Loucy (cell line): ENCODE measurements around the gene MRPS6.

Experiments
- H2AFZ ChIP-seq: fragments of 200-600 bp; sonication (generic); 2 replicates; pipeline ENCODE4 v1.6.0; 2016; ENCODE audit warnings: antibody characterized with exemption, mild to moderate bottlenecking, low read length, moderate library complexity
- H3F3A ChIP-seq: fragments of 200-600 bp; 2 replicates; pipeline ENCODE4 v1.6.0; 2016; ENCODE audit warnings: antibody characterized with exemption, low read depth, mild to moderate bottlenecking
- H3K27me3 ChIP-seq: fragments of 200-600 bp; sonication (generic); 2 replicates; pipeline ENCODE4 v1.6.1; 2014; ENCODE audit warnings: low read length, mild to moderate bottlenecking; ENCODE audit not compliant: insufficient read depth, poor library complexity, severe bottlenecking
- H3K36me3 ChIP-seq: fragments of 200-600 bp; sonication (generic); 2 replicates; pipeline ENCODE4 v1.6.1; 2016; ENCODE audit warnings: low read length; ENCODE audit not compliant: insufficient read depth
- H3K4me1 ChIP-seq: fragments of 200-600 bp; sonication (generic); 2 replicates; pipeline ENCODE4 v1.5.1; 2014; ENCODE audit warnings: low read length, mild to moderate bottlenecking; ENCODE audit not compliant: insufficient read depth, poor library complexity, severe bottlenecking
- H3K4me2 ChIP-seq: fragments of 200-600 bp; sonication (generic); 2 replicates; pipeline ENCODE4 v1.6.0; 2014; ENCODE audit warnings: antibody characterized with exemption, low read length, low read depth, mild to moderate bottlenecking; ENCODE audit not compliant: poor library complexity, severe bottlenecking
- H3K4me3 ChIP-seq: fragments of 200-600 bp; sonication (generic); 2 replicates; pipeline ENCODE4 v1.5.1; 2014; ENCODE audit warnings: low read length, mild to moderate bottlenecking, mixed read lengths; ENCODE audit not compliant: poor library complexity, severe bottlenecking
- H3K79me2 ChIP-seq: fragments of 200-600 bp; sonication (generic); 2 replicates; pipeline ENCODE4 v1.6.1; 2014; ENCODE audit warnings: low read length; ENCODE audit not compliant: insufficient read depth
- H3K9ac ChIP-seq: fragments of 200-600 bp; sonication (generic); 2 replicates; pipeline ENCODE4 v1.6.0; 2014; ENCODE audit warnings: mild to moderate bottlenecking, low read depth, low read length, moderate library complexity; ENCODE audit not compliant: poor library complexity, severe bottlenecking
- H3K9me2 ChIP-seq: fragments of 200-600 bp; sonication (generic); replicated peaks from 2 replicates; pipeline ENCODE4 v1.6.1; 2016; ENCODE audit warnings: low read depth, low read length, mixed read lengths
- H3K9me3 ChIP-seq: fragments of 200-600 bp; sonication (generic); 2 replicates; pipeline ENCODE4 v1.6.1; 2014; ENCODE audit warnings: mild to moderate bottlenecking, antibody characterized with exemption, low read length, low read depth; ENCODE audit not compliant: insufficient read depth
- H4K20me1 ChIP-seq: fragments of 200-600 bp; sonication (generic); 2 replicates; pipeline ENCODE4 v1.6.0; 2014; ENCODE audit warnings: antibody characterized with exemption, low read length, mild to moderate bottlenecking; ENCODE audit not compliant: insufficient read depth, poor library complexity, severe bottlenecking
- EZH2phosphoT487 ChIP-seq: fragments of 200-600 bp; IDR thresholded peaks from 2 replicates; pipeline ENCODE4 v1.6.1; 2018; ENCODE audit warnings: antibody characterized with exemption, mild to moderate bottlenecking, moderate library complexity, borderline replicate concordance
- TF ChIP-seq, protein P1 (sequence below): fragments of 200-600 bp; sonication (generic); conservative IDR thresholded peaks from 2 replicates; pipeline ENCODE4 v1.5.1; 2014; ENCODE audit warnings: mild to moderate bottlenecking, antibody characterized with exemption, low read length

Gene MRPS6

DNA sequence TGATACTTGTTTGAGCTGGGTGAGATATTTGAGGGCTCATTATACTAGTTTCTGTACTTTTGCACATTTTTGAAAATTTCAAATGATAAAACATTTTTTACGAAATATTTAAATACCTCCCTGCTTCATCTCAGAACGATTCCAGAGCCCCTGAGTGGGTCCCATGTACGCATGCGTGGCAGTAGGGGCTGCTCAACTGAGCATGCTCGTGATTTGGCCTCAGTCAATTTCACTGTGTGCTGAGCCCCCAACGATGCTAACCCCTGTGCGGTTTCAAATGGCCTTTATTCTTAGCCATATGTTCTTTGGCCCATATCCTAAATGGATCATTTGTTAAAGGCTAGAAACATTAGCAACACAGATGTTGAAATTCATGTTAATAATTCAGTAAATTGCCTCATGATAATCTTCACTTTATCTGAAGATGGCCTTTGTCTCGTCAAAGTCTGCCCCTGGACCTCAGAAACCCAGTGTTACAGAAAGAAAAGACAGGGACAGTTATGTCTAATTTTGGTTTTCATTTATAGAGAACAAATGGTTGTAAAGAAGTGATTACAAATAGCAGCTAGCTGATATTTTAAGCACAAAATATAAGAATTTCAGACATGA is 108.2 kb downstream of the MRPS6 start:
- H2AFZ ChIP-seq = no peak overlapping the region
- H3K9me3 ChIP-seq = no peaks in the 10 kb centered on the region
- H3K4me2 ChIP-seq = no peak overlapping the region
- H3K79me2 ChIP-seq = no peaks in the 10 kb centered on the region
- H3K27me3 ChIP-seq = no peaks in the 10 kb centered on the region
- H3K9me2 ChIP-seq = no peaks in the 10 kb centered on the region
- no peaks in the 10 kb centered on the region for H3F3A ChIP-seq
- no peaks in the 10 kb centered on the region for H4K20me1 ChIP-seq
- TF ChIP-seq EZH2phosphoT487 = no peak
- TF ChIP-seq, protein P1, sequence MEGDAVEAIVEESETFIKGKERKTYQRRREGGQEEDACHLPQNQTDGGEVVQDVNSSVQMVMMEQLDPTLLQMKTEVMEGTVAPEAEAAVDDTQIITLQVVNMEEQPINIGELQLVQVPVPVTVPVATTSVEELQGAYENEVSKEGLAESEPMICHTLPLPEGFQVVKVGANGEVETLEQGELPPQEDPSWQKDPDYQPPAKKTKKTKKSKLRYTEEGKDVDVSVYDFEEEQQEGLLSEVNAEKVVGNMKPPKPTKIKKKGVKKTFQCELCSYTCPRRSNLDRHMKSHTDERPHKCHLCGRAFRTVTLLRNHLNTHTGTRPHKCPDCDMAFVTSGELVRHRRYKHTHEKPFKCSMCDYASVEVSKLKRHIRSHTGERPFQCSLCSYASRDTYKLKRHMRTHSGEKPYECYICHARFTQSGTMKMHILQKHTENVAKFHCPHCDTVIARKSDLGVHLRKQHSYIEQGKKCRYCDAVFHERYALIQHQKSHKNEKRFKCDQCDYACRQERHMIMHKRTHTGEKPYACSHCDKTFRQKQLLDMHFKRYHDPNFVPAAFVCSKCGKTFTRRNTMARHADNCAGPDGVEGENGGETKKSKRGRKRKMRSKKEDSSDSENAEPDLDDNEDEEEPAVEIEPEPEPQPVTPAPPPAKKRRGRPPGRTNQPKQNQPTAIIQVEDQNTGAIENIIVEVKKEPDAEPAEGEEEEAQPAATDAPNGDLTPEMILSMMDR = no peak
- H3K36me3 ChIP-seq = no peaks in the 10 kb centered on the region
- no peak overlapping the region for H3K4me3 ChIP-seq
- peaks cover 14% of the 10 kb centered on the region for H3K4me1 ChIP-seq
- no peak overlapping the region for H3K9ac ChIP-seq

DNA sequence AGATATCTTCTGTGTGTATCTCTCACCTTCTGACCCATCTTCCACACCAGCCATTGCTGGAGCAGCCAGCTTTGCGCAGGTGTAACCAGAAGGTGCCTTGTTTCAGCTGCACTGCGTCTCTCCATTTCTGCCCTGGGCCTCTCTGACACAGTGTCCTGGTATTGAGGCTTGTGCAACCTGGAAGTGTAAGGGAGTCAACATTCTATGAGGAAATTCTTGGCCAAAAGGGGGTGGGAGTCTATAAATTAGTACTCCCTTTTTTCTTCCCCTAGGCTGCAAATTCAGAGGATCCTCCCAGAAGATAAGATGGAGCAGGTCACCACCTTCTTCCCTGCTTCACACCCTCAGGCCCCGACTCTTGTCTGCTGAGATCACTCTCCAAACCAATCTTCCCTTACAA is 109.1 kb downstream of the MRPS6 start:
- peaks cover 14% of the 10 kb centered on the region for H3K4me1 ChIP-seq
- H3K36me3 ChIP-seq = no peaks in the 10 kb centered on the region
- H3K27me3 ChIP-seq = no peaks in the 10 kb centered on the region
- H2AFZ ChIP-seq = no peak overlapping the region
- no peaks in the 10 kb centered on the region for H3K9me3 ChIP-seq
- H3K4me2 ChIP-seq = no peak overlapping the region
- H3K9ac ChIP-seq = no peak overlapping the region
- no peaks in the 10 kb centered on the region for H3K79me2 ChIP-seq
- H3K4me3 ChIP-seq = no peak overlapping the region
- H3F3A ChIP-seq = no peaks in the 10 kb centered on the region
- H3K9me2 ChIP-seq = no peaks in the 10 kb centered on the region
- TF ChIP-seq, protein P1 = no peak
- no peak for TF ChIP-seq EZH2phosphoT487
- H4K20me1 ChIP-seq = no peaks in the 10 kb centered on the region

DNA sequence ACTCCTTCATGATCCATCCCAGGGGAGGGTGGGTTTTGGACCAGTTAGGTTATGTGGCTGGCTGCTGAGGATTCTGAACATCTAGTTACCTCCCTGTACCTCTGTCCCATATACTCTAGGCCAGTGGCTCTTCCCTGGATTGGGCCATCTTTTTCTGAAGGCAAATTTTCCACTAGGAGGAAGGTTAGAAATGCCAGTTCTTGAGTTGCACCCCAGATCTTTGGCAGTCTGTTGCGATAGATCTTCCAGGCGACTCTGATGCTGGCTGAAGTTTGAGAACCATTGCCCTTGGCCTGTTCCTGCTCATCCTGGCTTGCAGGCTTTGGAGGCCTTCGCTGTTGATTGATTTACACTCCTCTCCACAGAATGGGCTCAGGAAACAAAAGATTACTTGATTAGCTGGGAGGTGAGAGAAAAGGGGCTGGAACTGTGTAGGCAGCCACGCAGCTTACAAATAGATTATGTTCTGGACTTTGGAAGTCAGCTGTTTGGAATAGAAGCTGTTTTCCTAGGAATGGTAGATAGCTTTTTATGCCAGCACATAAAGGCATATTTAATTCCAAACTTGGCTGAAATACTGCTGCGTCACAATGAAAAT is 110.1 kb downstream of the MRPS6 start:
- Histone ChIP-seq H3K9ac (no peak overlapping the region), H3K36me3 (no peaks in the 10 kb centered on the region), H3K4me1 (peaks cover 14% of the 10 kb centered on the region), H3K9me2 (no peaks in the 10 kb centered on the region), H3K9me3 (no peaks in the 10 kb centered on the region), H2AFZ (no peak overlapping the region), H4K20me1 (no peaks in the 10 kb centered on the region), H3K4me2 (no peak overlapping the region), H3F3A (no peaks in the 10 kb centered on the region), H3K4me3 (no peak overlapping the region), H3K79me2 (no peaks in the 10 kb centered on the region), H3K27me3 (no peaks in the 10 kb centered on the region)
- TF ChIP-seq, protein P1 = no peak
- TF ChIP-seq EZH2phosphoT487 = no peak
